CD4-positive, alpha-beta T cell treated with Interferon alpha-2 for 1 hour (primary cell): ENCODE results near the gene CCS.
"Not testable (repeated sequence)": the region's sequence is repeated elsewhere in the genome, so short reads cannot be mapped to it uniquely, and the experiment has no call there.

Experiments used
- DNase-seq, 2 donors: peaks; one replicate each; pipeline ENCODE4 v3.0.0-alpha.2; 2020 to 2022

Gene CCS

GRCh38 chr11:66595245-66595904 lies 2.4 kb downstream of the CCS start:
- no peak for DNase-seq

GRCh38 chr11:66598993-66599392 lies 6.0 kb downstream of the CCS start:
- DNase-seq = no peak

GRCh38 chr11:66600219-66600618 lies 7.2 kb downstream of the CCS start:
- no peak for DNase-seq

- no peak for DNase-seq
Observed at GRCh38 chr11:66600631-66601233, 7.7 kb downstream of the CCS start.

GRCh38 chr11:66603072-66603471 lies 10.1 kb downstream of the CCS start:
- no peak for DNase-seq

GRCh38 chr11:66604155-66604554 lies 11.2 kb downstream of the CCS start:
- no peak for DNase-seq

- DNase-seq = not testable (repeated sequence)
Observed at GRCh38 chr11:66606608-66607007, 13.6 kb downstream of the CCS start.

GRCh38 chr11:66607126-66607834 lies 14.3 kb downstream of the CCS start:
- DNase-seq = no peak

- no peak for DNase-seq
Observed at GRCh38 chr11:66609721-66610617, 17.0 kb downstream of the CCS start.

- no peak for DNase-seq
Observed at GRCh38 chr11:66612458-66612857, 19.5 kb downstream of the CCS start.

- DNase-seq = no peak
Observed at GRCh38 chr11:66614073-66614472, 21.1 kb downstream of the CCS start.

GRCh38 chr11:66616379-66617154 lies 23.6 kb downstream of the CCS start, which contains the start of gene RBM14:
TSS of gene RBM14 (plus strand) at chr11:66616630. CDS start at chr11:66616721, 91 bp downstream.
- DNase-seq = peak; percentile 99

GRCh38 chr11:66617155-66617834 lies 24.3 kb downstream of the CCS start:
- DNase-seq = peak; percentile 22 to 61

GRCh38 chr11:66619080-66619554 lies 26.1 kb downstream of the CCS start:
- peak; percentile 57 to 85 for DNase-seq

GRCh38 chr11:66624450-66624849 lies 31.5 kb downstream of the CCS start:
- no peak for DNase-seq

- no peak for DNase-seq
Observed at GRCh38 chr11:66625041-66625751, 32.2 kb downstream of the CCS start.

- no peak for DNase-seq
Observed at GRCh38 chr11:66625752-66626149, 32.8 kb downstream of the CCS start.

- no peak for DNase-seq
Observed at GRCh38 chr11:66626382-66626781, 33.4 kb downstream of the CCS start.

GRCh38 chr11:66626926-66627325 lies 33.9 kb downstream of the CCS start:
- DNase-seq = no peak

- DNase-seq = no peak
Observed at GRCh38 chr11:66628061-66628603, 35.1 kb downstream of the CCS start.
